Loucy (cell line): ENCODE measurements around the gene TNFRSF9.

Source experiments
- H2AFZ ChIP-seq: fragments of 200-600 bp; sonication (generic); 2 replicates; pipeline ENCODE4 v1.6.0; 2016; ENCODE audit warnings: antibody characterized with exemption, mild to moderate bottlenecking, low read length, moderate library complexity
- H3F3A ChIP-seq: fragments of 200-600 bp; 2 replicates; pipeline ENCODE4 v1.6.0; 2016; ENCODE audit warnings: antibody characterized with exemption, low read depth, mild to moderate bottlenecking
- H3K27me3 ChIP-seq: fragments of 200-600 bp; sonication (generic); 2 replicates; pipeline ENCODE4 v1.6.1; 2014; ENCODE audit warnings: low read length, mild to moderate bottlenecking; ENCODE audit not compliant: insufficient read depth, poor library complexity, severe bottlenecking
- H3K36me3 ChIP-seq: fragments of 200-600 bp; sonication (generic); 2 replicates; pipeline ENCODE4 v1.6.1; 2016; ENCODE audit warnings: low read length; ENCODE audit not compliant: insufficient read depth
- H3K4me1 ChIP-seq: fragments of 200-600 bp; sonication (generic); 2 replicates; pipeline ENCODE4 v1.5.1; 2014; ENCODE audit warnings: low read length, mild to moderate bottlenecking; ENCODE audit not compliant: insufficient read depth, poor library complexity, severe bottlenecking
- H3K4me2 ChIP-seq: fragments of 200-600 bp; sonication (generic); 2 replicates; pipeline ENCODE4 v1.6.0; 2014; ENCODE audit warnings: antibody characterized with exemption, low read length, low read depth, mild to moderate bottlenecking; ENCODE audit not compliant: poor library complexity, severe bottlenecking
- H3K4me3 ChIP-seq: fragments of 200-600 bp; sonication (generic); 2 replicates; pipeline ENCODE4 v1.5.1; 2014; ENCODE audit warnings: low read length, mild to moderate bottlenecking, mixed read lengths; ENCODE audit not compliant: poor library complexity, severe bottlenecking
- H3K79me2 ChIP-seq: fragments of 200-600 bp; sonication (generic); 2 replicates; pipeline ENCODE4 v1.6.1; 2014; ENCODE audit warnings: low read length; ENCODE audit not compliant: insufficient read depth
- H3K9ac ChIP-seq: fragments of 200-600 bp; sonication (generic); 2 replicates; pipeline ENCODE4 v1.6.0; 2014; ENCODE audit warnings: mild to moderate bottlenecking, low read depth, low read length, moderate library complexity; ENCODE audit not compliant: poor library complexity, severe bottlenecking
- H3K9me2 ChIP-seq: fragments of 200-600 bp; sonication (generic); replicated peaks from 2 replicates; pipeline ENCODE4 v1.6.1; 2016; ENCODE audit warnings: low read depth, low read length, mixed read lengths
- H3K9me3 ChIP-seq: fragments of 200-600 bp; sonication (generic); 2 replicates; pipeline ENCODE4 v1.6.1; 2014; ENCODE audit warnings: mild to moderate bottlenecking, antibody characterized with exemption, low read length, low read depth; ENCODE audit not compliant: insufficient read depth
- H4K20me1 ChIP-seq: fragments of 200-600 bp; sonication (generic); 2 replicates; pipeline ENCODE4 v1.6.0; 2014; ENCODE audit warnings: antibody characterized with exemption, low read length, mild to moderate bottlenecking; ENCODE audit not compliant: insufficient read depth, poor library complexity, severe bottlenecking
- EZH2phosphoT487 ChIP-seq: fragments of 200-600 bp; IDR thresholded peaks from 2 replicates; pipeline ENCODE4 v1.6.1; 2018; ENCODE audit warnings: antibody characterized with exemption, mild to moderate bottlenecking, moderate library complexity, borderline replicate concordance
- TF ChIP-seq, protein P1 (sequence below): fragments of 200-600 bp; sonication (generic); conservative IDR thresholded peaks from 2 replicates; pipeline ENCODE4 v1.5.1; 2014; ENCODE audit warnings: mild to moderate bottlenecking, antibody characterized with exemption, low read length

The TNFRSF9 gene

DNA sequence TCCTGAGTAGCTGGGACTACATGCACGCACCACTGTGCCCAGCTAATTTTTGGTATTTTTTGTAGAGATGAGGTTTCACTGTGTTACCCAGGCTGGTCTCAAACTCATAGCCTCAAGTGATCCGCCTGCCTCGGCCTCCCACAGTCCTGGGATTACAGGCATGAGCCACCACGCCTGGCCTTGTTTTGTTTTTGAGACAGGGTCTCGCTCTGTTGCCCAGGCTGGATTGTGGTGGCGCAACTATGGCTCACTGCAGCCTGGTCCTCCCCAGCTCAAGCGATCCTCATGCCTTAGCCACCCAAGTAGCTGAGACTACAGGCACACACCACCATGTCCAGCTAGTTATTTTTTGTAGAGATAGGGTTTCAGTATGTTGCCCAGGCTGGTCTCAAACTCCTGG, 46.9 kb upstream of the TNFRSF9 start:
- H4K20me1 ChIP-seq = peaks cover 3% of the 10 kb centered on the region
- no peaks in the 10 kb centered on the region for H3K79me2 ChIP-seq
- H3K4me1 ChIP-seq = no peaks in the 10 kb centered on the region
- no peaks in the 10 kb centered on the region for H3K9me2 ChIP-seq
- no peak overlapping the region for H3K4me3 ChIP-seq
- no peak overlapping the region for H2AFZ ChIP-seq
- H3F3A ChIP-seq = no peaks in the 10 kb centered on the region
- no peaks in the 10 kb centered on the region for H3K9me3 ChIP-seq
- H3K27me3 ChIP-seq = no peaks in the 10 kb centered on the region
- peaks cover 59% of the 10 kb centered on the region; the same call in 1 of the 2 replicates for H3K36me3 ChIP-seq
- TF ChIP-seq, protein P1, sequence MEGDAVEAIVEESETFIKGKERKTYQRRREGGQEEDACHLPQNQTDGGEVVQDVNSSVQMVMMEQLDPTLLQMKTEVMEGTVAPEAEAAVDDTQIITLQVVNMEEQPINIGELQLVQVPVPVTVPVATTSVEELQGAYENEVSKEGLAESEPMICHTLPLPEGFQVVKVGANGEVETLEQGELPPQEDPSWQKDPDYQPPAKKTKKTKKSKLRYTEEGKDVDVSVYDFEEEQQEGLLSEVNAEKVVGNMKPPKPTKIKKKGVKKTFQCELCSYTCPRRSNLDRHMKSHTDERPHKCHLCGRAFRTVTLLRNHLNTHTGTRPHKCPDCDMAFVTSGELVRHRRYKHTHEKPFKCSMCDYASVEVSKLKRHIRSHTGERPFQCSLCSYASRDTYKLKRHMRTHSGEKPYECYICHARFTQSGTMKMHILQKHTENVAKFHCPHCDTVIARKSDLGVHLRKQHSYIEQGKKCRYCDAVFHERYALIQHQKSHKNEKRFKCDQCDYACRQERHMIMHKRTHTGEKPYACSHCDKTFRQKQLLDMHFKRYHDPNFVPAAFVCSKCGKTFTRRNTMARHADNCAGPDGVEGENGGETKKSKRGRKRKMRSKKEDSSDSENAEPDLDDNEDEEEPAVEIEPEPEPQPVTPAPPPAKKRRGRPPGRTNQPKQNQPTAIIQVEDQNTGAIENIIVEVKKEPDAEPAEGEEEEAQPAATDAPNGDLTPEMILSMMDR = no peak
- TF ChIP-seq EZH2phosphoT487 = no peak
- no peak overlapping the region for H3K9ac ChIP-seq
- H3K4me2 ChIP-seq = no peak overlapping the region

GRCh38 chr1:7985851-7986612, 45.4 kb upstream of the TNFRSF9 start:
- TF ChIP-seq, protein P1 = no peak
- TF ChIP-seq EZH2phosphoT487 = no peak
- Histone ChIP-seq H2AFZ (no peak overlapping the region), H3F3A (no peaks in the 10 kb centered on the region), H3K9ac (no peak overlapping the region), H3K4me3 (no peak overlapping the region), H3K27me3 (no peaks in the 10 kb centered on the region), H3K4me2 (no peak overlapping the region), H3K9me3 (no peaks in the 10 kb centered on the region), H3K9me2 (no peaks in the 10 kb centered on the region), H3K79me2 (no peaks in the 10 kb centered on the region), H4K20me1 (peaks cover 4% of the 10 kb centered on the region), H3K4me1 (no peaks in the 10 kb centered on the region), H3K36me3 (peaks cover 64% of the 10 kb centered on the region; the same call in 1 of the 2 replicates)

- TF ChIP-seq EZH2phosphoT487 = no peak
- TF ChIP-seq, protein P1 = no peak
- H3K79me2 ChIP-seq = no peaks in the 10 kb centered on the region
- no peaks in the 10 kb centered on the region for H3F3A ChIP-seq
- no peak overlapping the region for H3K4me2 ChIP-seq
- H4K20me1 ChIP-seq = peaks cover 4% of the 10 kb centered on the region
- peaks cover 69% of the 10 kb centered on the region; the same call in 1 of the 2 replicates for H3K36me3 ChIP-seq
- H3K9ac ChIP-seq = no peak overlapping the region
- no peaks in the 10 kb centered on the region for H3K4me1 ChIP-seq
- no peak overlapping the region for H3K4me3 ChIP-seq
- H3K9me2 ChIP-seq = no peaks in the 10 kb centered on the region
- H3K9me3 ChIP-seq = no peaks in the 10 kb centered on the region
- no peaks in the 10 kb centered on the region for H3K27me3 ChIP-seq
- H2AFZ ChIP-seq = no peak overlapping the region
These were observed 44.2 kb upstream of the TNFRSF9 start for GRCh38 chr1:7984811-7985210.
